Measurements from ENCODE around the gene TANGO6.

TANGO6 gene

DNA sequence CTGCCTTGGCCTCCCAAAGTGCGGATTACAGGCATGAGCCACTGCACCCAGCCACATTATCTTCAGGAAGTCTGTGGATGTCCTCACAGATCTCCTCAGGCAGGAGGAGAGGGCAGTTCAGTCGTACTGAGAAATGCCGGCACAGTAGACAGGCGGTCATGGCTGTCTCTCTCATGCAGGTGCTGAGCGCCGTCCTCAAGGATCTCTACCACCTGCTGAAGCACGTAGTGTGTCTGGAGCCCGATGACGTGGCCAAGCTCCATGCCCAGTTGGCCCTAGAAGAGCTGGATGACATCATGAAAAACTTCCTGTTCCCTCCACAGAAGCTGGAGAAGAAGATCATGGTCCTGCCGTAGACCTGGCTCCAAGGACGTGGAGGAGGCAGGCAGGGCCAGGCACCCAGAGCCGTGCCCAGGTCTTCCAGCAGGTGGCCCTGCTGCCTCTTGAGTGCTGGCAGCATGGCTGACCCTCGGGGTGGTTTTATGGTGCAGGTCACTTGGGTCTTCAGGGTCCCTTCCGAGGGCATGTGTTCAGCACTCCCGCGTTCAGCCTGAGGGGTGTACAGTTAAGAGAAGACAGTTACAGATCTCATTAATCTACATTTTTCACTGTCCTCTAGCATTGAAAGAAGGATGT is 240.1 kb downstream of the TANGO6 start:
- H3K9me3 ChIP-seq (ENCODE audit: low read length) = no peaks in the 10 kb centered on the region
- peaks cover 7% of the 10 kb centered on the region for H3K4me1 ChIP-seq (ENCODE audit: insufficient read depth, low read length)
- H3K27me3 ChIP-seq (ENCODE audit: insufficient read depth, low read length) = no peaks in the 10 kb centered on the region
- H3K36me3 ChIP-seq (ENCODE audit: insufficient read depth, low read length) = no peaks in the 10 kb centered on the region
- no peak overlapping the region for H2AFZ ChIP-seq (ENCODE audit: low read depth, low read length)
- H3K4me3 ChIP-seq (ENCODE audit: low read length) = no peak overlapping the region

DNA sequence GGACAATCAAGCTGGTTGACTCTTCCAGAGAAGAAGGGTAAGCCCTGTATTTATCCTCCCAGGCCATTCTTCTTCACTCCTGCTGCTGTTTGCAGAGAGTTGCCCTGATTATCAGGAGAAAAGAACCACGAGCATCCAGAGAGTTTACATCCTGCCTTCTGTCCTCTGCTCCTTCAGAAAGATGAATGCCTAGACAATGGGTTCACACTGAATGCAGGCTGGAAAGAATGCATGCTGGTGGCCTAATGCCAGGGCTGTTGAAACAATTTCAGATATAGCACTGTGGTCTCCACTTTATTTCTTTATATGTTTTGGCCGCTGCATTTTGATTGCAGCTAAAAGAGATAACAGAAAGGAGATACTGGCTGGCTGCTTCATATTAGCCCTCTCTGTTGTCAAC is 241.0 kb downstream of the TANGO6 start:
- no peaks in the 10 kb centered on the region for H3K9me3 ChIP-seq (ENCODE audit: low read length)
- H2AFZ ChIP-seq (ENCODE audit: low read depth, low read length) = no peak overlapping the region
- no peaks in the 10 kb centered on the region for H3K27me3 ChIP-seq (ENCODE audit: insufficient read depth, low read length)
- H3K4me1 ChIP-seq (ENCODE audit: insufficient read depth, low read length) = peaks cover 12% of the 10 kb centered on the region
- H3K36me3 ChIP-seq (ENCODE audit: insufficient read depth, low read length) = no peaks in the 10 kb centered on the region
- H3K4me3 ChIP-seq (ENCODE audit: low read length) = no peak overlapping the region

DNA sequence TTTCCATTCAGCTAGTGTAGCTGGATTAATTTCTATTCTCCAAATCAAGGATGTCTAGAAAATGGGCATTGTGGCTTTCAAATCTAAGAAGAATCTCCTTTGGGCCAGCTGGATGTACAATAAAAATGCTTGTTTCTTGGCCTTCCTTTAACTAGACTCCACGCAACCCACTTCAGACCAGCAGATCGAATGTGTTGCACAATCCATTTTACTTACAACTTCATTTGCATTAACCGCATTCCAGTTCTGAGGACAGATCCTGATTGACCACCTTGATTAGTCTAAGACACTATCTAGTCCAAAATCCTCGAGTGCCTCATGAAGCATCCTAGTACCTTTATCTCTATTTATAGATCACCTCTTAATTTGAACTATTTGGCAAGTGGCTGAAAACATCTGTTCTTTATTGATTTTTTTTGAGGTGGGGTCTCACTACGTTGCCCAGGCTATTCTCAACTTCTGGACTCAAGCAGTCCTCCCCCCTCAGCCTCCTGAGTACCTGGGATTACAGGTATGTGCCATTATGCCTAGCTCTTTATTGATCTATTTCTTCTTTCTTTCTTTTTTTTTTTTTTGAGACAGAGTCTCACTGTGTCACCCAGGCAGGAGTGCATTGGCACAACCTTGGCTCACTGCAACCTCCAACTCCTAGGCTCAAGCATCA is 241.8 kb downstream of the TANGO6 start:
- H3K4me1 ChIP-seq (ENCODE audit: insufficient read depth, low read length) = peaks cover 16% of the 10 kb centered on the region
- no peak overlapping the region for H3K4me3 ChIP-seq (ENCODE audit: low read length)
- H3K27me3 ChIP-seq (ENCODE audit: insufficient read depth, low read length) = no peaks in the 10 kb centered on the region
- no peaks in the 10 kb centered on the region for H3K36me3 ChIP-seq (ENCODE audit: insufficient read depth, low read length)
- H3K9me3 ChIP-seq (ENCODE audit: low read length) = no peaks in the 10 kb centered on the region
- H2AFZ ChIP-seq (ENCODE audit: low read depth, low read length) = no peak overlapping the region

DNA sequence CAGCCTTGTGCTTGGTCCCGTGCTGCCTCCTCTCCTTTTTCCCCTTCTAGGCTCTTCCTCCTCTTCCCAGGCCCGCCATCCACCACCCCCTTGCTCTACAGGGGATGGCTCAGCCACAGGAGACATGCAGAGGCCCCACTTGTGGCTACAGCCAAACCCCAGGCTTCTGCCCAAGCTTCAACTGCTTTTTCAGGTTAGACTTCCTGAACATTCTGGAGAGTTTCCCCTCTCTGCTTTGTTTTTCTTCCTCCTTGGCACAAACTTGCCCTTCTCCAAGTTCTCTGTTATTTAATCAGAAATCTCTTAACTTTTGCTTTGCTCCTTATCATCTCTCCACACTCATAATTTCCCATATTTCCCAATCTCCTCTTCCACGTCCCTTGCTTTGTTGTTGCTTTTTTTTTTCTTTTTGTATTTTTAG is 243.8 kb downstream of the TANGO6 start:
- H3K9me3 ChIP-seq (ENCODE audit: low read length) = no peaks in the 10 kb centered on the region
- peaks cover 16% of the 10 kb centered on the region for H3K4me1 ChIP-seq (ENCODE audit: insufficient read depth, low read length)
- no peaks in the 10 kb centered on the region for H3K36me3 ChIP-seq (ENCODE audit: insufficient read depth, low read length)
- no peak overlapping the region for H2AFZ ChIP-seq (ENCODE audit: low read depth, low read length)
- no peaks in the 10 kb centered on the region for H3K27me3 ChIP-seq (ENCODE audit: insufficient read depth, low read length)
- H3K4me3 ChIP-seq (ENCODE audit: low read length) = no peak overlapping the region

DNA sequence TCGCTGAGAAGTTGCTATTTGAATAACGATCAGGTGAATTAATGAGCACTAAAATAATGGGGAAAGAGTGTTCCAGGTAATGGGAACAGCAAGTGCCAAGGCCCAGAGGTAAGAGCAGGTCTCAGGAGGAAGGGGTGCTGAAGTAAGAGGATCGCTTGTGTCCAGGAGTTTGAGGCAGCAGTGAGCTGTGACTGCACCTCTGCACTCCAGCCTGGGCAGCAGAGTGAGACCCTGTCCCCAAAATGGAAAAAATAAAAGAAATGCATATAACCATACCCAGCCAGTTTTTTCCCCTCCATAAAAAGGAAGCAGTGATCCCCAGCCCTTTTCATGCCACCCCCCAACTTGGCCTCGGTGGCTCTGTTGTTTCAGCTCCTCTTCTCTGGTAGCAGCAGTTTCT is 245.4 kb downstream of the TANGO6 start:
- H2AFZ ChIP-seq (ENCODE audit: low read depth, low read length) = no peak overlapping the region
- H3K9me3 ChIP-seq (ENCODE audit: low read length) = no peaks in the 10 kb centered on the region
- peaks cover 16% of the 10 kb centered on the region for H3K4me1 ChIP-seq (ENCODE audit: insufficient read depth, low read length)
- H3K4me3 ChIP-seq (ENCODE audit: low read length) = no peak overlapping the region
- no peaks in the 10 kb centered on the region for H3K27me3 ChIP-seq (ENCODE audit: insufficient read depth, low read length)
- no peaks in the 10 kb centered on the region for H3K36me3 ChIP-seq (ENCODE audit: insufficient read depth, low read length)

DNA sequence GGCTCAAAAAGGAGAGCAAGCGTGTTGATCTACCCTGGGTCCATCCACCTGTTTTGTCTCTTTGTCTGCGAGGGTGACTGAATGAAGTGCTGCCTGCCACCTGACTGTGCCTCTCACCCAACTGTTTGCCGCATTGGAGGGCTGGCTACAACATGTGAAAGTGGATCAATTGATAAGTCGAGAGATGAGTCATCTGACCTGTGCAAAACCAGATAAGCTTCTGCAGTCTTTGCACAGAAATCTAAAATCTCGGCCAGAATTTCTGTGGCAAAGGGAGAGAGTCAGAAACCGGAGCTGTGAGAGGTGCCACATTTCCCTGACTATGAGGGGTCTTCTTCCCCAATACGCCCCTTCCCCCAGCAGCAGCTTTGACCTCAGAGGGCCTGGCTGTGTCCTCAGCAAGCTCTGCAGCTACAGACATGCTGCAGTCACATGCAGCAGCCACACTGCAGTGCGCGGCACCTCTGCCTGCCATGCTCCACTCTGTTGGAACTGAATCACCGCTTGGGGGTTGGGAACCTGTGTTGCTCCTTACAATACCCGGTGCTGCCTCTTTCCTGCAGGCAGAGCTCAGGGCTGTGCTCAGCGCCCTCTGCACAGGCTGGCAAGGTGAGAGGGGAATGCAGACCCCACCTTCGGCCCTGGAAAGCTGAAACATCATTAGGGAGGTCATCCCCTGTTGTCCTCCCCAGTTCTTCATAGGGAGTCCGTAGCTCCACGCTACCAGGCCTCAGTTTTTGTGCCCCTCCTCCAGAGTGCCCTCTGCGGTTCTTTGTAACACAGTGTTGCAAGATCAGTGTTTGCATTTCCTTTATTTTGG is 246.0 kb downstream of the TANGO6 start:
- Histone ChIP-seq H3K36me3 (ENCODE audit: insufficient read depth, low read length) (no peaks in the 10 kb centered on the region), H3K4me3 (ENCODE audit: low read length) (no peak overlapping the region)

DNA sequence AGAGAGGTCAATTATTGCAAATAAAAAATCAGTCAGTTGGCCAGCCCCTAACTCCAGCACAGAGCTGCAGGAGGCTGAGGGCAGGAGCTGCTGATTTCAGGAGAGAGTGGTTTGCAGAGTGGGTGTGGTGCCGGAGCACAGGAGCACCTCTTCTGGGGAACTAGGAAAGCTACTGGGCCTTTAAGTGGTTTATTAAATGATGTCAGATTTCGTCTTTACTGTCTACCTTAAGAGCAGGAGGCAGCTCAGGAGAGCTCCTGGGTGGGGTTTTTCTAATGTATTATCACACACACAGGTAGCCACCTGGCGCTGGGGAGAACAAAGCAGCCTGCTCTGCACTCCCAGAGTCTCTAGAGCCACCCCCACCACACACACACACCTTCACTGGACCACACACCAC is 250.6 kb downstream of the TANGO6 start:
- Histone ChIP-seq H3K9me3 (ENCODE audit: low read length) (no peaks in the 10 kb centered on the region), H3K36me3 (ENCODE audit: insufficient read depth, low read length) (no peaks in the 10 kb centered on the region), H2AFZ (ENCODE audit: low read depth, low read length) (no peak overlapping the region)

More for the DNA sequence above, 246.0 kb downstream of the TANGO6 start:
- Histone ChIP-seq H2AFZ (ENCODE audit: low read depth, low read length) (no peak overlapping the region), H3K9me3 (ENCODE audit: low read length) (no peaks in the 10 kb centered on the region), H3K4me1 (ENCODE audit: insufficient read depth, low read length) (peaks cover 13% of the 10 kb centered on the region), H3K27me3 (ENCODE audit: insufficient read depth, low read length) (no peaks in the 10 kb centered on the region)

DNA sequence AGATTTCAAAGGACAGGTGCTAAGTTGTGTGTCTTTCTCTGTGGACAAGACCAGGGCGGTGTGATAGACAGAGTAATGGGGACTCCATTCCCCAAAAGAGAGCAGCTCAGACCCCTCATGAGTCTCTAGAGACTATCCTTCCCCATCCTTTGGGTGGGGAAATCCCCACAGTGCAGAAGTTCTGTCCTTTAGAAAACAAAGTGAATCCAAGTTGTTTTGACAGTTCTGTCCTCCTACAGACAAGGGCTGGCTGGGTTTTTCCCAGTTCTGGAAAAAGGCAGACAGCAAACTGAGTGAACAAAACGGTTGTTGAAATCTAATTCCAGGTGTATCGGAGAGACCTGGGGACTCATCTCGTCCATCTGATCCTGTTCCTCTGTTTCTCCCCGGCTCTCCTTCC is 251.2 kb downstream of the TANGO6 start:
- Histone ChIP-seq H3K36me3 (ENCODE audit: insufficient read depth, low read length) (no peaks in the 10 kb centered on the region), H2AFZ (ENCODE audit: low read depth, low read length) (no peak overlapping the region), H3K4me3 (ENCODE audit: low read length) (no peak overlapping the region), H3K27me3 (ENCODE audit: insufficient read depth, low read length) (no peaks in the 10 kb centered on the region), H3K4me1 (ENCODE audit: insufficient read depth, low read length) (peaks cover 2% of the 10 kb centered on the region), H3K9me3 (ENCODE audit: low read length) (no peaks in the 10 kb centered on the region)

More for the DNA sequence above, 250.6 kb downstream of the TANGO6 start:
- Histone ChIP-seq H3K4me3 (ENCODE audit: low read length) (no peak overlapping the region), H3K4me1 (ENCODE audit: insufficient read depth, low read length) (peaks cover 7% of the 10 kb centered on the region), H3K27me3 (ENCODE audit: insufficient read depth, low read length) (no peaks in the 10 kb centered on the region)

DNA sequence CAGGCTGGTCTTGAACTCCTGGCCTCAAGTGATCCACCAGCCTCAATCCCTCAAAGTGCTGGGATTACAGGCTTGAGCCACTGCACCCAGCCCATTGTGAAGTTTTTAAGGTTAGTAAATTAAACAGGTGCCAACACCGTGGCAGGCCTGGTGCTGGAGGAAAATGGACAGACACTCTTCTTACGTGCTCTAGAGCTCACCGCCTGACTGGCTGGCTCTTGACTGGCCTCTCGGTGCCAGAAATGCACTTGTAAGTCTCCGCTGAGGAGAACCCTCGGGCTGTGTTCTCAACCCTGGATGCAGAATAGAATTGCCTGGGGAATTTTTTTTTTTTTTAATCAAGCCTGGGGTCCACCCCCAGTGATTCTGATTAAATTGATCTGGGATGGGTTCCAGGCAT is 251.9 kb downstream of the TANGO6 start:
- peaks cover 7% of the 10 kb centered on the region for H3K4me1 ChIP-seq (ENCODE audit: insufficient read depth, low read length)
- H3K4me3 ChIP-seq (ENCODE audit: low read length) = no peak overlapping the region
- no peaks in the 10 kb centered on the region for H3K27me3 ChIP-seq (ENCODE audit: insufficient read depth, low read length)
- H2AFZ ChIP-seq (ENCODE audit: low read depth, low read length) = no peak overlapping the region
- no peaks in the 10 kb centered on the region for H3K36me3 ChIP-seq (ENCODE audit: insufficient read depth, low read length)
- H3K9me3 ChIP-seq (ENCODE audit: low read length) = no peaks in the 10 kb centered on the region

DNA sequence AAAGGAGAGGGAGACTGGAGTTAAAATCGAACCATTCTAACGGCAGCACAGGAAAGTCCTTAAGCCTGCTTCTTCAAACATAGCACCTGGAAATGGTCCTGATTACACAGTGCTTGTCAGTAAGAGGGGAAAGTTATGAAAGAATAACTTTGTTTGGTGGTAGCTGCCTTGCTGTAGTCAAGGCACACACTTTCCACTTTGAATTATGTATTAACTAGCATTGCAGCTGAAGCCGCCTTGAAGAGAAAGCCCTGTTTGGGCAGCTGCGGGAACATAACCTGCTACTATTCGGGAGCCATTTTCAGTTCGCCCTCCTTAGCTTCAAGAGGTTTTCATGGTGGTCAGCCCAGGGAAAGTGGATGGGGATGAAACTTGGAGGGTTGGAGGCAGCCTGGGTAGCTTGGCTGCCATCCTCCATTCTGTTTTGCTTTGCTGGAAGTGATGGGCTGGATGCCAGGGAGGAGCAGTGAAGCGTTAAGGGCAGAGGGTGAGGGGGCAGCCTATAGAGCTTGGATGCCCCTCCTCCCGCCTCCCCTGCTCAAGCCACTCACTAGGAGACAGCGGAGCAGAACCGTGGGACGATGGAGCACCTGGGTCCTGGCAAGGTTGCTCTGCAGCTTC is 256.9 kb downstream of the TANGO6 start:
- Histone ChIP-seq H3K36me3 (ENCODE audit: insufficient read depth, low read length) (no peaks in the 10 kb centered on the region), H3K9me3 (ENCODE audit: low read length) (no peaks in the 10 kb centered on the region), H3K4me3 (ENCODE audit: low read length) (peak overlapping the region; percentile 20), H3K27me3 (ENCODE audit: insufficient read depth, low read length) (no peaks in the 10 kb centered on the region), H3K4me1 (ENCODE audit: insufficient read depth, low read length) (peaks cover 13% of the 10 kb centered on the region), H2AFZ (ENCODE audit: low read depth, low read length) (peak overlapping the region; percentile 31)

DNA sequence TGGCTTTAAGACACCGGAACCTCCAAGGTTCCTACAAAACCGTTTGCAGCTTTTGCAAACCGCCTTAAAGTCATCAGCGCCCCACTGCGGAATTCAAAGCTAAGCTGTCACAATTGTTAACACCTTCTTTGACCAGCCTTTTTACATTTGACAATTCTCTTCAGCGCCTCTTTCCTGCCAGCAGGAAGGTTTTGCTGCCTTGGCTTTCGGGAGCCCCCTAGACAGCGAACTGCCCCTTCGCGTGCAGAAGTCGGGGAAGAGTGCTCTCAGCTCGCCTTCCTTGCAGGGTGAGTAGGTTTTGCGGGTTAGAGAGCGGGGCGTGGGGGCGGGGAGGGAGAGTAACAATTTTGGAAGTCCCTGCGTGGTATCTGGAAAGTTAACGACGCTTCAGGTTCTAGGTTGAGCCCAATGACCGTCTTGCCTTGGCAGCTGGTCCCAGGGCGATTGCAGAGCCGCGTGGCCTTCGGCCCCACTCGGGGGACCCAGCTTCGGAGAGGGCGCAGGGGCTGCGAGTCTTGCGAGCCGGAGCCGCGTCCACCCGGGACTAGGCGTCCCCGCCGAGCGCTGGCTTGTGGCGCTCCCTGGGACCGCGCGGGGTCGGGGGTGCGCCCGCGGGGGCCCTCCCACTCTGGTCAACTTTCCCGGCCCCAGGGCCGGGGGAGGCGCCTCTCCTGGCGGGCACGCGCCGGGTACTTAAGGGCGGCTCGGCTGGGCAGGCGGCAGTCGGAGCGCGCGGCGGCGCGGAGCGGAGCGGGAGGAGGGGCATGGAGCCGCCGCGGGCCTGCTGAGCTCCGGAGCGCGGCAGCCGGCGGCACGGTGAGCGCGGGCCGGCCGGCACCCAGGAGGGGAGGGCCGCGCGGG is 262.4 kb downstream of the TANGO6 start, which contains the start of gene HAS3:
HAS3 (plus strand) TSS at position 153 of the 861 bp plus-strand sequence. CDS start 3,743 bp downstream, outside the sequence.
- no peaks in the 10 kb centered on the region for H3K9me3 ChIP-seq (ENCODE audit: low read length)
- peak within 1 kb of the TSS; percentile 68 for H2AFZ ChIP-seq (ENCODE audit: low read depth, low read length)
- H3K27me3 ChIP-seq (ENCODE audit: insufficient read depth, low read length) = no peaks in the 10 kb centered on the region
- peak within 1 kb of the TSS; percentile 71 for H3K4me3 ChIP-seq (ENCODE audit: low read length)
- H3K4me1 ChIP-seq (ENCODE audit: insufficient read depth, low read length) = peaks cover 22% of the 10 kb centered on the region
- H3K36me3 ChIP-seq (ENCODE audit: insufficient read depth, low read length) = peaks cover 13% of the 10 kb centered on the region
